Stimulated activated CD8-positive, alpha-beta memory T cell treated with anti-CD3 and anti-CD28 coated beads, Interleukin-15, amount 100 ng/mL, for 1 hour (primary cell): Measurements from ENCODE around the gene MTSS2.
"Not testable (repeated sequence)": the region's sequence is repeated elsewhere in the genome, so short reads cannot be mapped to it uniquely, and the experiment has no call there.

Experiments
- DNase-seq: peaks from one replicate; pipeline ENCODE4 v3.0.0-alpha.2; 2020; ENCODE audit warnings: low read depth

The MTSS2 gene

DNA sequence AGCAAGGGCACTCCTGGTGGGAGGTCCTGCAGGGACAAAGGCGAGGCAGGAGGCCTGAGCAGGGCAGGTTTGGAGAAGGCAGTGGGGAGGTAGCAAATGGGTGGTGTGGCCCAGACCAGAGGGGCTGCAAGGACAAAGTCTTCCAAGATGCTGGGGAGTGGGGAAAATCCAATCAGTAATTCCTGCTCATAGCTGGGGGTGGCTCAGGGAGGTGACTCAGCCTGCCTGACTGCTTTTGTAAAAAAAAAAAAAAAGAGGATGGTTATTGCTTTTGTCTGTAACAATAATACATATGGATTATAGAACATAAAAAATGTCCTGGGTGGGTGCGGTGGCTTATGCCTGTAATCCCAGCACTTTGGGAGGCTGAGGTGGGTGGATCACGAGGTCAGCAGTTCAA lies 34.3 kb downstream of the MTSS2 start:
- DNase-seq = no peak

DNA sequence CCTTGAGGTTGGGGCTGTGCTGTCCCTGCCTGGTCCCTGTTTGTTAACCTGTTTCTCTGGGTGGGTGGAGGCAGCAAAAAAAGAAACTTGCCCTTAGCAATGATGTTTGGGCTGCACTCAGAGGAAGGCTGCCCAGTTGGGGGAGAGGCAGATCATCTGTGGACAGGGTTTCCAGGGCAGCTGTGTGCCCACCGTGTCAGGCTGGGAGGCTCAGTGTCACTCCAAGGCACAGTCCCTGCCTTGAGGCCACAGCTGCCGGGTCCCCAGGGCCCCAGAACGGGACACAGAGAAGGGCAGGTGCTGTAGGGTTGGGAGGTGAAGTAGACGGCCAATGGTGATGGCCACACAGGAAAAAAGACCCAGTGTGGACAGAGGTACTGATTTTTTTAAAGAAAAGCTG lies 35.6 kb downstream of the MTSS2 start:
- no peak for DNase-seq

DNA sequence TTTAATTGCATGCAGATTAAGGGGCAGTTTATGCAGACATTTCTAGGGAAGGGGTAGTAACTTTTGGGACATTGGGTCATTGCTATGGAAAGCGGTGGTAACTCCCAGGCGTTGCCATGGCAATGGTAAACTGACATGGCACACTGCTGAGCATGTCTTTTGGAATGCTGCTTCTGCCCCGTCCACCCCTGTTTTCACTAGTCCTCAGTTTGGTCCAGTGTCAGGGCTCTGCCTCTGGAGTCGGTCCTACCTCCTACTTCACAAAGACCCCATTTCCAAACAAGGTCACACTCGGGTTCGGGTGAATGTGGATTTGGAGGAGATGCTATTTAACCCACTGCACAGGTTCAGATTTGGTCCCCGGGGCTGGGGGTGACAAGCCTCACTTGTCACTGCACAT lies 36.6 kb downstream of the MTSS2 start:
- no peak for DNase-seq

GRCh38 chr16:70648606-70649005 lies 37.2 kb downstream of the MTSS2 start:
- no peak for DNase-seq

DNA sequence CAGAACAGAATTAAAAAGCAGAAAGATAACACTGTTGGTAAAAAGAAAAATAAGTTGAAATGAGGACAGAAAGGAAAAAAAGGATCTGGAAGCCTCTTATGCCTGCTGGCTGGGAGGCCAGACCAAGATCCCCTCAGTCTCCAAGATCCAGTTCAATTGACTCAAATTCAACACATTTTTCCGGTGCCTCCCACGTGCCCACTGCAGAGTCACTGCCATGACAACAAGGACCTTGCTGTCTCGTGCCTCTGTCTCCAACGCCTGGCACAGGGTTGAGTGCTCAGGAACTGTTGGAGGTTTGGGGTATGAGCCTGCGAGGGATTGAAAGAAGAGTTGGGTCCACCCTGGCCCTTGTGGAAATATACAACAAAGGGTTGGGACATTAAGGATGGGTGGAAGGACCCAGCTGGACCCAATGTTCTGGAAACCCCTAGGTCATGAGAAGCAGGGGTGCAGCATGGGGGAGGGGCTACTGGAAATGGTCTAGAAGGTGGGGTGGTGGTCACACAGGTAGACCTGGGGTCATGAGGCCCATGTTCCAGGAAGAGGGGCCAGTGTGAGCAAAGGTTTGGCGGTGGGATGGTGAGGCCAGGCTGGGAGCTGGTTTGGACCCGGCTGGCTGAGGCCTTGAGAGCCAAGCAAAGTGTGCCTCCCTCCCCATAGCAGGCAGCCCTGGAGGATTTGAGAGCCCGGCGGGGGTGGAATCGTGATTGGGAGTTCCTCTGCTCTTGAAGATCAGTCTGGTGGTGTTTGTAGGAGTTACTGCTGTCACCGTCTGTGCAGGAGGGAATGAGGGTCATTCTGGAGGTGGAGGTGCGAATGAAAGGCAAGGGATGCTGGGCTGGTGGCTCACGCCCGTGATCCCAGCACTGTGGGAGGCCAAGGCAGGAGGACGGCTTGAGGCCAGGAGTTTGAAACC lies 38.2 kb downstream of the MTSS2 start:
- DNase-seq = no peak

DNA sequence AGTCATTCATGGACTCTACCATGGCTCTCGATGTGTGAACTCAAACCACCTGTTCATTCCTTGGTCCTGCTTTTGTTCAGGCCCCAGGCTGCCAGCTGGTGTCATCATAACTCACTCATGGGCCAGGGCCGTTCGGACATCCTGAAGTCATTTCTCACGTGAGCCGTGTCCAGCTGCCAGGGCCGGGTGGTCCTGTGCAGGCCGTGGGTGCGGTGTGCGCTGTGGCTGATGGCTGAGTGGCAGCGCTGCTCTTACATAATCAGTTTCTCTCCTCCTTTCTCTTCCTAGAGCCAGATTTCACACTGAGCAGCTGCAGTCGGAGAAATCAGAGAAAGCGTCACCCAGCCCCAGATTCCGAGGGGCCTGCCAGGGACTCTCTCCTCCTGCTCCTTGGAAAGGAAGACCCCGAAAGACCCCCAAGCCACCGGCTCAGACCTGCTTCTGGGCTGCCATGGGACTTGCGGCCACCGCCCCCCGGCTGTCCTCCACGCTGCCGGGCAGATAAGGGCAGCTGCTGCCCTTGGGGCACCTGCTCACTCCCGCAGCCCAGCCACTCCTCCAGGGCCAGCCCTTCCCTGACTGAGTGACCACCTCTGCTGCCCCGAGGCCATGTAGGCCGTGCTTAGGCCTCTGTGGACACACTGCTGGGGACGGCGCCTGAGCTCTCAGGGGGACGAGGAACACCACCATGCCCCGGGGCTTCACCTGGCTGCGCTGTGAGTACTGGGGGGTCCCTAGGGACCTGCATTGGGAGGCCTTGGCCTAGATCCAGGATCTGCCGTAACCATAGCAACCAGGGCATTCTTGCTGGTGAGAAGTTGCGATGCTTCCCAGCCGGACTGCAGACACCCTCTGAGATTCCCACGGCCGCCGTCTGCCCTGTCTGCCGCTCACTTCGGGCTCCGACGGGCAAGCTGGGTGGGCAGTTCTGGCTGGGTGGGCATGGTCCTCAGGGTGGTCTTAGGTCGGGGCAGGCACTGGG lies 39.3 kb downstream of the MTSS2 start, which contains the start of gene IL34:
Gene IL34, plus strand, starts transcription at position 300 of the 982 bp plus-strand sequence. Its CDS starts 389 bp downstream, at position 689.
- no peak for DNase-seq

DNA sequence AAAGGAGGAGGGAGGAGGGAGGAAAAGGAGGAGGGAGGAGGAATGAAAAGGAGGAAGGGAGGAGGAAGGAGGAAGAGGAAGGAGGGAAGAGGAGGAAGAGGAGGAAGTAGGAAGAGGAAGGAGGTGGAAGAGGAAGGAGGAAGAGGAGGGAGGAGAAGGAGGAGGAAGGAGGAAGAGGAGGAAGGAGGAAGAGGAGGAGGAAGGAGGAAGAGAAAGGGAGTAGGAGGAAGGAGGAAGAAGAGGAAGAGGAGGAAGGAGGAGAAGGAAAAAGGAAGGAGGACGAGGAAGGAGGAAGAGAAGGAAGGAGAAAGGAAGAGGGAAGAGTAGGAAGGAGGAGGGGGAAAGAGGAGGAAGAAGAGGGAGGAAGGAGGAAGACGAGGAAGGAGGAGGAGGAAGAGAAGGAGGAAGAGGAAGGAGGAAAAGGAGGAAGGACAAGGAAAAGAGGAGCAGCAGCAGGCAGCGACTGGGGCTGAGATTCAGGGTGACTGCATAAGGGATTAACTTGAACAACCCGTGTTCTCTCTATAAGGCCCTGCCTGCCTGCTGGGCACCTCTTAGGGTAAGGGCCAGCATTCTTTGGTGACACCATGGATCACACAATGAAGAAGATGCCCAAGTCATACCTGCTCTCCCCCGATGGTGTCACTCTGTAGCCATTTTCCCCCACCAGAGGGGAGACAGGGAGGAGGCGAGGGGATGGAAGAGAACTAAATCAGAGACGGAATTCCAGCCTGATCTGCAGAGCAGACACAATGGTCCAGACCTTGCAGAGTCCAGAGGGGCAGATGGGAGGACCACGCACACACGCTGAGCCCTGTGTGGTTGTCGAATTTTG lies 40.9 kb downstream of the MTSS2 start:
- no peak for DNase-seq

GRCh38 chr16:70643264-70643663 lies 42.6 kb downstream of the MTSS2 start:
- DNase-seq = not testable (repeated sequence)

- DNase-seq = no peak
These were observed 43.2 kb downstream of the MTSS2 start for GRCh38 chr16:70642633-70643032.

- no peak for DNase-seq
These were observed 46.8 kb downstream of the MTSS2 start for GRCh38 chr16:70638814-70639792.
